HG03196 (cell line): ENCODE measurements around the gene TMEM43.

Source experiments
- ATAC-seq: cut with Tn5 transposase; IDR thresholded peaks from one replicate; pipeline ENCODE4 v1.9.1; 2021; ENCODE audit not compliant: unreplicated experiment

TMEM43 gene

GRCh38 chr3:14175383-14176037, 50.7 kb downstream of the TMEM43 start:
- ATAC-seq = no peak

- peak; percentile 4 for ATAC-seq
Measured at GRCh38 chr3:14177580-14178246, 52.9 kb downstream of the TMEM43 start.

- peak; percentile 94 for ATAC-seq
Measured at GRCh38 chr3:14178247-14179113, 53.6 kb downstream of the TMEM43 start, which contains the start of the genes LSM3 and XPC. TSS of gene LSM3 (plus strand) at chr3:14178817. CDS start at chr3:14178861, 44 bp downstream. TSS of gene XPC (minus strand) at chr3:14178601. CDS start at chr3:14178568, 33 bp downstream.

GRCh38 chr3:14179114-14179465, 54.2 kb downstream of the TMEM43 start:
- ATAC-seq = no peak

- ATAC-seq = no peak
Measured at GRCh38 chr3:14179795-14180194, 54.9 kb downstream of the TMEM43 start.

- ATAC-seq = no peak
Measured at GRCh38 chr3:14181253-14181652, 56.4 kb downstream of the TMEM43 start.

GRCh38 chr3:14183015-14183577, 58.2 kb downstream of the TMEM43 start:
- no peak for ATAC-seq

GRCh38 chr3:14186854-14187458, 62.1 kb downstream of the TMEM43 start:
- no peak for ATAC-seq

GRCh38 chr3:14188041-14188754, 63.3 kb downstream of the TMEM43 start:
- ATAC-seq = no peak
